K562 (cell line): ENCODE measurements around the gene FGF1. TPM values are rescaled to one million over a fixed set of nuclear protein-coding genes. Genes with fewer than 3 reads are reported as not detected.

Experiments used
- ATAC-seq: fragments of 200-7000 bp; cut with Tn5 transposase; 3 replicates; pipeline ENCODE4 v1.9.1; 2020; ENCODE audit warnings: moderate library complexity
- BruUV-seq: library from RNA; stranded (reverse); fragments of 400-500 nt; replicated peaks from 2 replicates; lab custom pipeline; 2021; lab: Mats Ljungman, UMichigan
- CTCF ChIA-PET: fragments of 300-600 bp; formaldehyde crosslinking; extraction: SDS; loops from one replicate; lab custom pipeline; 2021; ENCODE audit warnings: low intra/inter-chr PET ratio; lab: Yijun Ruan, JAX
- POLR2A ChIA-PET: fragments of 300-600, 350-650 bp; sonication (Branson Sonifier 250); formaldehyde crosslinking; extraction: SDS; loops from one replicate; lab custom pipeline; 2021; ENCODE audit warnings: antibody characterized with exemption, inconsistent platforms; lab: Yijun Ruan, JAX
- DNase-seq, 4 experiments: peaks; one replicate each; pipeline versions ENCODE4 v3.0.0 to v3.0.0-alpha.2; 2011 to 2018; ENCODE audit warnings: low spot score in 3 of 4, mixed read lengths in 3 of 4; ENCODE audit errors: extremely low read depth in 1 of 4
- FAIRE-seq: peaks from 2 replicates; lab custom pipeline; 2011; peaks lifted over from hg19 to GRCh38; lab: Jason Lieb, UNC
- H2AFZ ChIP-seq: 2 replicates; pipeline ENCODE4 v1.6.0; 2011; ENCODE audit warnings: low read depth, low read length, control low read depth, inconsistent platforms
- H3K27ac ChIP-seq: fragments of 200-600 bp; 3 replicates; pipeline ENCODE4 v1.8.0; 2011; ENCODE audit warnings: low read depth, mild to moderate bottlenecking, control low read depth, inconsistent platforms, low read length, moderate library complexity, mixed read lengths; ENCODE audit errors: extremely low read depth
- H3K27me3 ChIP-seq, 2 experiments: fragments of 300-600 bp in 1 of 2; 2 replicates in 1 of 2; 3 replicates in 1 of 2; pipeline versions ENCODE4 v1.6.0 to v1.8.0; 2011; ENCODE audit warnings: inconsistent platforms in 2 of 2, low read length in 2 of 2, mild to moderate bottlenecking in 1 of 2, mixed read lengths in 1 of 2, moderate library complexity in 1 of 2; ENCODE audit not compliant: control insufficient read depth in 2 of 2, insufficient read depth in 2 of 2
- H3K36me3 ChIP-seq: fragments of 300-600 bp; 3 replicates; pipeline ENCODE4 v1.8.0; 2011; ENCODE audit warnings: mild to moderate bottlenecking, low read length, inconsistent platforms; ENCODE audit not compliant: control insufficient read depth, insufficient read depth
- H3K4me1 ChIP-seq, 2 experiments: fragments of 200-600 bp in 1 of 2; replicated peaks in 1 of 2; 2 replicates in 1 of 2; 3 replicates in 1 of 2; pipeline versions ENCODE4 v1.5.1 to v1.8.0; 2011; ENCODE audit warnings: inconsistent platforms in 2 of 2, low read length in 2 of 2, mild to moderate bottlenecking in 1 of 2, mixed read lengths in 1 of 2, moderate library complexity in 1 of 2; ENCODE audit not compliant: control insufficient read depth in 2 of 2, insufficient read depth in 2 of 2
- H3K4me2 ChIP-seq: 2 replicates; pipeline ENCODE4 v1.6.1; 2011; ENCODE audit warnings: low read length, control low read depth, inconsistent platforms, mixed read lengths; ENCODE audit not compliant: insufficient read depth
- H3K4me3 ChIP-seq: fragments of 200-600 bp; sonication (generic), shearing (Covaris generic); 2 replicates; pipeline ENCODE4 v1.5.1; 2016; ENCODE audit warnings: control low read depth, inconsistent platforms
- H3K79me2 ChIP-seq: fragments of 200-600 bp; 3 replicates; pipeline ENCODE4 v1.8.0; 2011; ENCODE audit warnings: low read length, inconsistent platforms; ENCODE audit not compliant: control insufficient read depth, insufficient read depth
- H3K9ac ChIP-seq, 2 experiments: 2 replicates each; pipeline versions ENCODE4 v1.6.0 to v1.6.1; 2011; ENCODE audit warnings: low read depth in 2 of 2, low read length in 2 of 2, control low read depth in 1 of 2, inconsistent platforms in 1 of 2, mild to moderate bottlenecking in 1 of 2, mixed read lengths in 1 of 2; ENCODE audit not compliant: insufficient read depth in 1 of 2
- H3K9me1 ChIP-seq: one replicate; pipeline ENCODE4 v1.6.0; 2011; ENCODE audit warnings: inconsistent platforms, mild to moderate bottlenecking, low read length, moderate library complexity; ENCODE audit not compliant: control insufficient read depth, insufficient read depth
- H3K9me3 ChIP-seq: replicated peaks from 2 replicates; pipeline ENCODE4 v1.5.1; 2011; ENCODE audit warnings: low read depth, low read length, inconsistent platforms; ENCODE audit not compliant: control insufficient read depth, insufficient read depth
- H4K20me1 ChIP-seq: replicated peaks from 2 replicates; pipeline ENCODE4 v1.6.1; 2011; ENCODE audit warnings: low read length, inconsistent platforms, mixed read lengths; ENCODE audit not compliant: control insufficient read depth, insufficient read depth
- ARID1B ChIP-seq: fragments of 450-650 bp; IDR thresholded peaks from 2 replicates; pipeline ENCODE4 v1.6.1; 2016; ENCODE audit warnings: antibody characterized with exemption, mild to moderate bottlenecking, inconsistent platforms
- CTBP1 ChIP-seq: fragments of 450-650 bp; IDR thresholded peaks from 2 replicates; pipeline ENCODE4 v1.6.1; 2016; ENCODE audit warnings: borderline replicate concordance
- JUND ChIP-seq, 2 experiments: IDR thresholded peaks; 2 replicates in 1 of 2; 3 replicates in 1 of 2; pipeline ENCODE4 v1.6.1; 2011; ENCODE audit warnings: borderline replicate concordance in 2 of 2, low read depth in 2 of 2, low read length in 2 of 2, improper control_type of control experiment in 1 of 2, missing biosample characterization in 1 of 2, missing genetic modification characterization in 1 of 2, missing genetic modification reagents in 1 of 2
- MAFK ChIP-seq: IDR thresholded peaks from 2 replicates; pipeline ENCODE4 v1.6.1; 2011; ENCODE audit warnings: low read length, improper control_type of control experiment
- MAZ ChIP-seq, 2 experiments: fragments of 450-650 bp in 1 of 2; sonication (generic) in 1 of 2; formaldehyde crosslinking; IDR thresholded peaks in 1 of 2; conservative IDR thresholded peaks in 1 of 2; 2 replicates each; pipeline versions ENCODE4 v1.4.0 to v1.5.0; 2020; ENCODE audit warnings: mild to moderate bottlenecking in 1 of 2, missing genetic modification reagents in 1 of 2
- MYC ChIP-seq, 2 experiments: fragments of 250-450 bp in 1 of 2; sonication (Bioruptor Pico) in 1 of 2; IDR thresholded peaks; 2 replicates each; pipeline versions ENCODE4 v1.5.1 to v1.6.1; 2012 to 2021; ENCODE audit warnings: low read depth in 2 of 2, borderline replicate concordance in 1 of 2, improper control_type of control experiment in 1 of 2, low read length in 1 of 2, mild to moderate bottlenecking in 1 of 2, moderate library complexity in 1 of 2
- RAD21 ChIP-seq, 2 experiments: fragments of 250-450 bp in 1 of 2; fragments of 450-650 bp in 1 of 2; sonication (Bioruptor Pico) in 1 of 2; formaldehyde crosslinking in 1 of 2; IDR thresholded peaks in 1 of 2; conservative IDR thresholded peaks in 1 of 2; 2 replicates each; pipeline versions ENCODE4 v1.4.0 to v1.8.0; 2020 to 2022; ENCODE audit warnings: mild to moderate bottlenecking in 2 of 2, moderate library complexity in 1 of 2
- SMAD3 ChIP-seq: fragments of 450-650 bp; formaldehyde crosslinking; conservative IDR thresholded peaks from 2 replicates; pipeline ENCODE4 v1.4.0; 2020; ENCODE audit warnings: mild to moderate bottlenecking
- SMC3 ChIP-seq: conservative IDR thresholded peaks from 2 replicates; pipeline ENCODE4 v1.6.1; 2011; ENCODE audit warnings: low read depth, low read length, improper control_type of control experiment; ENCODE audit not compliant: insufficient read depth
- SOX6 ChIP-seq: fragments of 450-650 bp; IDR thresholded peaks from 2 replicates; pipeline ENCODE4 v1.6.1; 2014; ENCODE audit warnings: mild to moderate bottlenecking
- SP1 ChIP-seq: sonication (generic); formaldehyde crosslinking; IDR thresholded peaks from 2 replicates; pipeline ENCODE4 v1.8.1; 2022; ENCODE audit warnings: mild to moderate bottlenecking, missing genetic modification reagents
- SRF ChIP-seq, 2 experiments: fragments of 250-450, 450-650 bp in 1 of 2; sonication (Bioruptor Pico) in 1 of 2; sonication (generic) in 1 of 2; formaldehyde crosslinking; IDR thresholded peaks; 2 replicates each; pipeline versions ENCODE4 v1.5.0 to v1.5.1; 2020 to 2022; ENCODE audit warnings: mild to moderate bottlenecking in 1 of 2, missing genetic modification reagents in 1 of 2
- STAG1 ChIP-seq: sonication (generic); formaldehyde crosslinking; IDR thresholded peaks from 2 replicates; pipeline ENCODE4 v1.5.0; 2020; ENCODE audit warnings: missing genetic modification reagents, borderline replicate concordance
- ZNF384 ChIP-seq: IDR thresholded peaks from 2 replicates; pipeline ENCODE4 v1.6.1; 2012; ENCODE audit warnings: low read depth, low read length, improper control_type of control experiment
- WGBS: fragments of 100-300 bp; shearing (Covaris generic); methylation state at CpG from one replicate; pipeline ENCODE4 v1.1.6; 2016; ENCODE audit warnings: low coverage, mixed read lengths; ENCODE audit not compliant: insufficient coverage; ENCODE audit errors: missing lambda C conversion rate; 5-methylcytosine and 5-hydroxymethylcytosine counted together
- in situ Hi-C: fragments of 300-500 bp; cut with MboI; formaldehyde crosslinking; loops from 4 replicates; pipeline ENCODE4 v1.15.0; 2018; ENCODE audit warnings: inconsistent platforms, mixed read lengths
- intact Hi-C: fragments of 100-400 bp; cut with micrococcal nuclease; formaldehyde crosslinking; loops from 2 replicates; pipeline ENCODE4 v1.14.2; 2022
- polyA plus RNA-seq, 8 experiments: library from polyadenylated mRNA; depleted of rRNA in 4 of 8; stranded (reverse) in 5 of 8; unstranded in 3 of 8; fragments of >200 nt; fragmentation: Nextera tagmentation in 2 of 8; fragmentation: Illumina TruSeq in 1 of 8; extraction: Ambion mirVana in 2 of 8; extraction: Trizol in 1 of 8; gene quantifications; 2 replicates each; pipeline versions ENCODE4 v1.2.1 to v1.2.3, GENCODE V29; 2011 to 2014; ENCODE audit warnings: inconsistent platforms in 1 of 8, missing spikeins in 1 of 8
- total RNA-seq, 7 experiments: library from RNA; depleted of rRNA in 6 of 7; stranded (reverse); fragments of >200 nt in 6 of 7; fragmentation: Illumina TruSeq in 2 of 7; extraction: Trizol in 2 of 7; gene quantifications; 2 replicates each; pipeline versions ENCODE4 v1.2.1 to v1.2.3, GENCODE V29; 2011 to 2021; ENCODE audit warnings: low replicate concordance in 1 of 7
- TF ChIP-seq, protein P1 (sequence below), 3 experiments: IDR thresholded peaks in 2 of 3; conservative IDR thresholded peaks in 1 of 3; 2 replicates each; pipeline ENCODE4 v1.5.1; 2011 to 2012; ENCODE audit warnings: low read length in 3 of 3, mild to moderate bottlenecking in 3 of 3, control low read depth in 2 of 3, improper control_type of control experiment in 1 of 3, inconsistent platforms in 1 of 3, low read depth in 1 of 3, mixed read lengths in 1 of 3, moderate library complexity in 1 of 3; ENCODE audit not compliant: insufficient read depth in 2 of 3
- TF ChIP-seq, protein P2 (sequence below): sonication (generic); formaldehyde crosslinking; IDR thresholded peaks from 2 replicates; pipeline ENCODE4 v1.8.0; 2022; ENCODE audit warnings: missing genetic modification reagents, mild to moderate bottlenecking, moderate library complexity, borderline replicate concordance
- TF ChIP-seq, protein P3 (sequence below): fragments of 250-450 bp; sonication (Bioruptor Pico); IDR thresholded peaks from 2 replicates; pipeline ENCODE4 v1.9.0; 2021; ENCODE audit warnings: mild to moderate bottlenecking

FGF1 gene
- total and polyA plus RNA-seq, 9 of the 15 experiments (the other 6 are each of a cell fraction or from before 2014, with no cell fraction given) = not detected

DNA sequence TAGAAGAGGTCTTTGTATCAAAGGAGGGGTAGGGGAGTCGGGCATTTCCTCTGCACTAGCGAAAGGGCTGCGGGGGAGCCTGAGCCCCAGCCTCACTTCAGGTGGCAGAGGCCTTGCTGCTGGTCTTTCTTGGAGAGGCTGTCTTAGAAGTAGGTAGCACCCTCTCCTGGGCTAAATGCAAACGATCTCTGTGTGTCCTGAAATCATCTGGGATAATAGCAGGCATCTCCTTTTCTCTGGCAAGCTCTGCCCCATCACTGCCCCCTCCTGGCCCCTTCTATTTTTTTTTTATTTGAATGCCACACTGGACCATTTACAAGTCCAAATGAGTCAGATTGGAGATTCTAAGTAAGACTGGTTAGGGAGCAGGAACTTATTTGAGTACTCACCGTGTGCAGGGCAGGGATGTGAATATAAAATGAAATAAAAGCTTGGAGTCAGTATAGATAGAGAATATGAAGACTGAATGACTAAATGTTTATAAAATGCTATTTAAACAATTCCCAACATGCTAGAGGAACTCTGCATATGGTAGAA lies 137.1 kb downstream of the FGF1 start:
- H3K27me3 ChIP-seq = peaks cover 0 to 22% of the 10 kb centered on the region in 2 experiments; a peak in 3 of 5 replicates
- no peaks in the 10 kb centered on the region for H3K9me3 ChIP-seq
- CTCF ChIA-PET = interaction anchor here (0.6 to 5.0 kb wide), 5 partner anchors 224 to 396 kb away, joined by 3 to 72 read pairs (median 4); partner anchors contain the start of gene SPRY4
- no peaks in the 10 kb centered on the region for H4K20me1 ChIP-seq
- FAIRE-seq (peak; percentile 91), DNase-seq (peak; percentile 74 to 80 (median 76)), ATAC-seq (peak; percentile 99)
- intact Hi-C loops = loop anchor here (1.0 to 10.0 kb wide), 4 partner anchors 104 to 397 kb away; partner anchors contain the start of gene SPRY4
- no peaks in the 10 kb centered on the region for H3K79me2 ChIP-seq
- H2AFZ ChIP-seq = no peak overlapping the region
- no TSS peak for BruUV-seq
- no peak overlapping the region for H3K4me3 ChIP-seq
- H3K4me1 ChIP-seq = peaks cover 3 to 6% of the 10 kb centered on the region in 2 experiments; a peak in 3 of 5 replicates
- no peak overlapping the region for H3K9ac ChIP-seq
- H3K27ac ChIP-seq = no peak overlapping the region
- WGBS = 11% methylated on average over 5 of the region's 5 CpGs
- no peaks in the 10 kb centered on the region for H3K36me3 ChIP-seq
- no peaks in the 10 kb centered on the region for H3K9me1 ChIP-seq
- H3K4me2 ChIP-seq = no peak overlapping the region
- in situ Hi-C loops = no loop called here
- POLR2A ChIA-PET = interaction anchor here (1.0 to 1.6 kb wide), 6 partner anchors 16 to 401 kb away, joined by 3 to 4 read pairs (median 3); no protein-coding TSS in a partner anchor
- peak; percentile 64; the same call in 1 of the 2 replicates for TF ChIP-seq JUND (IDR thresholded peaks at IDR 0.05; ENCODE audit: borderline replicate concordance, low read depth, low read length)
- no peak; the same call in 2 of the 3 replicates for TF ChIP-seq JUND (tag; IDR thresholded peaks at IDR 0.05; ENCODE audit: borderline replicate concordance, low read depth, low read length)
- TF ChIP-seq SOX6 = peak; percentile 30; the same call in 1 of the 2 replicates
- TF ChIP-seq, protein P1, sequence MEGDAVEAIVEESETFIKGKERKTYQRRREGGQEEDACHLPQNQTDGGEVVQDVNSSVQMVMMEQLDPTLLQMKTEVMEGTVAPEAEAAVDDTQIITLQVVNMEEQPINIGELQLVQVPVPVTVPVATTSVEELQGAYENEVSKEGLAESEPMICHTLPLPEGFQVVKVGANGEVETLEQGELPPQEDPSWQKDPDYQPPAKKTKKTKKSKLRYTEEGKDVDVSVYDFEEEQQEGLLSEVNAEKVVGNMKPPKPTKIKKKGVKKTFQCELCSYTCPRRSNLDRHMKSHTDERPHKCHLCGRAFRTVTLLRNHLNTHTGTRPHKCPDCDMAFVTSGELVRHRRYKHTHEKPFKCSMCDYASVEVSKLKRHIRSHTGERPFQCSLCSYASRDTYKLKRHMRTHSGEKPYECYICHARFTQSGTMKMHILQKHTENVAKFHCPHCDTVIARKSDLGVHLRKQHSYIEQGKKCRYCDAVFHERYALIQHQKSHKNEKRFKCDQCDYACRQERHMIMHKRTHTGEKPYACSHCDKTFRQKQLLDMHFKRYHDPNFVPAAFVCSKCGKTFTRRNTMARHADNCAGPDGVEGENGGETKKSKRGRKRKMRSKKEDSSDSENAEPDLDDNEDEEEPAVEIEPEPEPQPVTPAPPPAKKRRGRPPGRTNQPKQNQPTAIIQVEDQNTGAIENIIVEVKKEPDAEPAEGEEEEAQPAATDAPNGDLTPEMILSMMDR (IDR thresholded peaks at IDR 0.05 in 2 of 3, conservative IDR thresholded peaks at IDR 0.05 in 1 of 3; ENCODE audit: insufficient read depth in 2 of 3, low read depth in 1 of 3, low read length in 3 of 3) = peak; percentile 83 to 98 (median 96)
- TF ChIP-seq, protein P2, sequence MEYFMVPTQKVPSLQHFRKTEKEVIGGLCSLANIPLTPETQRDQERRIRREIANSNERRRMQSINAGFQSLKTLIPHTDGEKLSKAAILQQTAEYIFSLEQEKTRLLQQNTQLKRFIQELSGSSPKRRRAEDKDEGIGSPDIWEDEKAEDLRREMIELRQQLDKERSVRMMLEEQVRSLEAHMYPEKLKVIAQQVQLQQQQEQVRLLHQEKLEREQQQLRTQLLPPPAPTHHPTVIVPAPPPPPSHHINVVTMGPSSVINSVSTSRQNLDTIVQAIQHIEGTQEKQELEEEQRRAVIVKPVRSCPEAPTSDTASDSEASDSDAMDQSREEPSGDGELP (CRISPR knock-in tag) = peak; percentile 39; the same call in 1 of the 2 replicates
- no peak for TF ChIP-seq SMAD3 (CRISPR knock-in tag)
- TF ChIP-seq ARID1B = peak; percentile 10; the same call in 1 of the 2 replicates
- peak; percentile 46; the same call in 1 of the 2 replicates for TF ChIP-seq CTBP1
- peak; percentile 26; the same call in 1 of the 2 replicates for TF ChIP-seq MAFK
- TF ChIP-seq SMC3 = peak; percentile 77
- TF ChIP-seq ZNF384 = peak; percentile 65; the same call in 1 of the 2 replicates
- TF ChIP-seq MAZ (CRISPR knock-in tag; conservative IDR thresholded peaks at IDR 0.05 in 1 of 2, IDR thresholded peaks at IDR 0.05 in 1 of 2) = peak in 1 of 2 experiments; percentile 35; a peak in 1 of 4 replicates
- peak; percentile 98 for TF ChIP-seq RAD21 (CRISPR knock-in tag; conservative IDR thresholded peaks at IDR 0.05 in 1 of 2, IDR thresholded peaks at IDR 0.05 in 1 of 2)
- TF ChIP-seq STAG1 (CRISPR knock-in tag) = peak; percentile 62; the same call in 1 of the 2 replicates
- peak in 1 of 2 experiments; percentile 21; a peak in 1 of 4 replicates for TF ChIP-seq SRF (CRISPR knock-in tag; IDR thresholded peaks at IDR 0.05)
- no peak for TF ChIP-seq SP1 (CRISPR knock-in tag)
- TF ChIP-seq, protein P3, sequence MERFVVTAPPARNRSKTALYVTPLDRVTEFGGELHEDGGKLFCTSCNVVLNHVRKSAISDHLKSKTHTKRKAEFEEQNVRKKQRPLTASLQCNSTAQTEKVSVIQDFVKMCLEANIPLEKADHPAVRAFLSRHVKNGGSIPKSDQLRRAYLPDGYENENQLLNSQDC (CRISPR knock-in tag) = no peak
- TF ChIP-seq MYC (IDR thresholded peaks at IDR 0.05; ENCODE audit: low read depth, low read length) = 0 out of 2 replicates have a peak, but pooled peaks have one; percentile 40
- no peak for TF ChIP-seq MYC (CRISPR knock-in tag; IDR thresholded peaks at IDR 0.05; ENCODE audit: borderline replicate concordance, low read depth)
